ENCODE results near the gene CROCC2.

CROCC2 gene

DNA sequence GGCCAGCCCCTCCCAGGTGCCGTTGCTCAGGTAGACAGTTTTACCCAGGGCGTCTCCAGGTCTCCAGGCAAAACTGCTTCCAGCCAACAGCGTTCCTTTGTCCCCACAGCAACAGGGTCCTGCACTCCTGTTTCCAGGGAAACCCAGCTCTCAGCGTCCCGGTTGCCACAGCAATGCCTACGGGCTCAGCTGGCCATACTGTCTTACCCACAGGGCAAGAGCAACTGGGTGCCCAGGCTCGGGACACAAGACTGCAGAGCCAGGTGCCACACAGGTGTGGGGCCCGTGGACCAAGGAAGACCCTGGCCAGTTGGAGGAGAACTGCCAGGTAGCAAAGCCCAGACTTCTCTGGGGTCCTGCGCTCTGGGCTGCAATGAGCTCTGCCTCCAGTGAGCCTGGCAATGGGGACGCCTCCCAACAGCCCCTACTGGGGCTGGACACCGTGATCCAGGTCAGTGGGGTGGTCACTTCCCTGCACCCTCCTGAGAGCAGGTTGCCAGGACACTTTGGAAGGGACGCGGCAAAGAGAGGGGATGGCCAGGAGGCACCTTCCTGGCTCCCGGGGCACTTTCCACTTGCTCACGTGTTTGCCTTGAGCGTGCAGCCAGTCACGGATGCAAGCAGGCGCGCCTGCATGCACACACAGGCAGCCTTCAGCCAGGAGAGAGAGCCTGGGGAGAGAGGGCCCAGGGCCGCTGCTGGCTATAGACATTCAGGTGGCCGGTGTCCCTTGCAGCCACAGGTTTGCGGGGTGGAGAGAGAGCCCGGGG is at the start of gene CROCC2:
Gene CROCC2, plus strand, starts transcription at position 196 of the 770 bp plus-strand sequence. Its CDS starts 178 bp downstream, at position 374.
- no peak for DNase-seq (ENCODE audit: low spot score)

DNA sequence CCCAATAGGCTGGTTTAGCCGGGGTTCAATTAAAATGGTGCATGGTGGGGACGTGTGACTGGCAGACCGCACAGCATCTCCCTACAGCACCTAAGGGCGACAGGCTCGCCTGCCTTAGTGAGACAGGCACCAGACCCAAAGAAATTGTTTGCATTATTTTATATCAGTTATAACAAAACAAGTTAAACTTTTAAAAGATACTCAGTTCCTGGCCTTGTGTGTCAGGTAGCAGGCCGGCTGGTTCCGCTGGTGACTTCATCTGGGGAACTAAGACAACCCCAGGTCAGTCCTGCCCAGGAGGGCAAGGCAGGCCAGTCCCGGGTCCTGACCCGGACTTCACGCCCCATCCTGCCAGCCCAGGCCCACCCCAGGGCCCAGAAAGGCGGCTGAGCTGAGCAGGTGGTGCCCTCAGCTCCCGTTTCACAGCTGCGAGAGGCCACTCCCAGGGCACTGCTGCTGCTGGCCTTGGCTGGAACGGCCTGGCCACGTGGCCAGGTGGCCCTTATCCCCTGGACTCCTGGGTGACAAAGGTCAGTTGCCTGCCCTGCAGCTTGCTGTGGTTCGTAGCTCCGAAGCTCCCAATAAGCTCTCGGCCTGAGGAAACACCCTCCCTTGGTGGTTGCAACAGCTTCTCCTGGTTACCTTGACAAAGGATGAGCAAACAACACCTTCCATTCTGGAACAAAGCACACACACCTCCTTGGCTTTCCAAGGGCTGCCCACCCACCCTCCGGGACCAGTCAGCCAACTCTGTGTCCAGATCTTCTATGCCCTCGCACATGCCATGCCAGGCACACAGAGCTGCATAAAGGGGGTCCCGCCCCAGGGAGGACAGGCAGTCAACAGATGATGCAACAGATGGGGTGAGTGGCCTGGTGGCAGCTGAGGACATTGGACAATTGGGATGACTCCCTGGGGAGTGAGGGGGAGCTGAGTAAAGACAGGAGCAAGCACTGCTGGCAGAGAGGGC is 48.8 kb upstream of the CROCC2 start:
- no peak for DNase-seq (ENCODE audit: low spot score)

DNA sequence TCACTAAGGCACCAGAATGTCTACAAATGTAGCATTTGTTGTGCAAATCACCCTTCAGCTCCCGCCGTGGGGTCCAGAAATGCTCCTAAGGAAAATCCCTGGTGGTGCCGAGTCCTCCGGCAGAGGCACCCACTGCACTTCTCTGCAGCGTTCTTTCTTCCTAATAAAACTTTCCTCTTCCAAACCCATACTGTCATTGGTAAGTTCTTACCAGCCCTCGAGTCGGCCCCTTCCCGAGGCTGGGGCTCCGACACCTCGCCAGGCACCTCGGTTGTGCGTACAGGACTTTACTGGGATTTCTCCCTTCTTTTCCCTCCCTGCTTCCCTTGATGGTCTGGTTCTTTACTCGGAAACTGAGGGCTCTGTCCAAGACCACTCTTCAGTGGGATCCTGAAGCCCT is 47.8 kb upstream of the CROCC2 start:
- no peak for DNase-seq (ENCODE audit: low spot score)

DNA sequence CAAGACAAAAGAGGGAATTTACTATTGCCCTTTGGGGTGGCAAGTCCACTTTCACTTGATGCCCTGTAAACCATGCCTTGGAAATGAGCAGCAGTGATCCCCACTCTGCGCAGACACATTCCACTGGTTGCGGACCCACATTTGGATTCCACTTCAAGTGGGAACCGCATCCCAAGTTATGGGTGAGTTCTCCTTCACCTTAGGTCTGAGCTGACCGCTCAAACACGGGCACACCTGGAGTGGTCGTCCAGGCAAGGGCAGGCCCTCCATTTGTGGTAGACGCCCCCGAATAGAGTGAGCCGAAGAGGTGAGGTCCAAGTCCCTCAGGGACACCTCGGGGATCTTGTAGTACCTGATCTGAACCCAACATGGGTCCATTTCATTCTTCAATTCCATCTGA is 47.3 kb upstream of the CROCC2 start:
- no peak for DNase-seq (ENCODE audit: low spot score)

DNA sequence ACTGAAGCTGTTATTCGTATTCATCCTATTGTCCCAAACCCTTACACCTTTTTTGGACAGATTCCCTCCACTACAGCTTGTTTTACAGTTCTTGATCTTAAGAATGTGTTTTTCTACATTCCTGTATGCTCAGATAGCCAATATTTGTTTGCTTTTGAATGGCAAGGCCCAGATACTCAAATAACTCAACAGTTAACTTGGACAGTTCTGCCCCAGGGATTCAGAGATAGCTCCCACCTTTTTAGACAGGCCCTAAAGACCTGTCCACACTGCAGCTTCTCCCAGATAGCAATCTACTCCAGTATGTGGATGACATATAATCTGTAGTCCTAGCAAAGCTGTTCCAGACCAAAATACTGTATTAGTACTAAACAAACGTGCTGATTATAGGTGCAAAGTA is 44.6 kb upstream of the CROCC2 start:
- no peak for DNase-seq (ENCODE audit: low spot score)

DNA sequence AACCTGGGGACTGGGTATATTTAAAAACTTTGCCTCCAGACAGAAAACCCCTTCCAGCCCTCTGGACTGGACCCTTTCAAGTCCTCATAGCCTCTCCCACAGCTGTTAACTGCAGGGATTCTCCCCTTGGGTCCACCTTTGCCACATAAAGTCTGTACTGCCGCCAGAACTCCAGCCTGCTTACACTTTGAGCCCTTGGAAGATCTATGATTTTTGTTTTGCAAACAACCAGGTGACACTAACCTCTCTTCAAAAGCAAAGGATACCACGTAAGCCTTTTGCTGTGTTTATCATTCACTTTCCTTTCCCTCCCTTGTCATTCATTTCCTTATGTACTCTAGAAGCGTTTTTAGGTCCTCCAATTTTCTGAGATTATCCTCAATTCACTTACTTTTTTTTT is 41.7 kb upstream of the CROCC2 start:
- DNase-seq (ENCODE audit: low spot score): no peak

DNA sequence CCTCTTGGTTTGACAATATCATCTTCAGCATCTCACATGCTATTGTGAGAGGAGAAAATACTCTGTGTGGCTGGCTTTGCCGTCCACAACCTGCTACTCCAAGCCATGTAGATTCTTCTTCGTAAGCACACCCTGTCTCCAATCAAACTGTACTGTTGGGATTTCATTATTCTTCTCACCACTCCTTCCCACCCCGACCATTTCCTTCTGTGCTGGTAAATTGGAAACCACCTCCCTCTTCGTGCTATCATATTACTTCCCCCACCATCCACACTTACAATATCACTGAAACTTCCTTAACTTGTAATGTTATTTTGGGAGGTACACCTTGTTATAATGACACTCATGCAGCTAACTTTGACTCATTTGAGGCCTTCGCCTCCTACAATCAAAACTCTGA is 40.7 kb upstream of the CROCC2 start:
- no peak for DNase-seq (ENCODE audit: low spot score)

DNA sequence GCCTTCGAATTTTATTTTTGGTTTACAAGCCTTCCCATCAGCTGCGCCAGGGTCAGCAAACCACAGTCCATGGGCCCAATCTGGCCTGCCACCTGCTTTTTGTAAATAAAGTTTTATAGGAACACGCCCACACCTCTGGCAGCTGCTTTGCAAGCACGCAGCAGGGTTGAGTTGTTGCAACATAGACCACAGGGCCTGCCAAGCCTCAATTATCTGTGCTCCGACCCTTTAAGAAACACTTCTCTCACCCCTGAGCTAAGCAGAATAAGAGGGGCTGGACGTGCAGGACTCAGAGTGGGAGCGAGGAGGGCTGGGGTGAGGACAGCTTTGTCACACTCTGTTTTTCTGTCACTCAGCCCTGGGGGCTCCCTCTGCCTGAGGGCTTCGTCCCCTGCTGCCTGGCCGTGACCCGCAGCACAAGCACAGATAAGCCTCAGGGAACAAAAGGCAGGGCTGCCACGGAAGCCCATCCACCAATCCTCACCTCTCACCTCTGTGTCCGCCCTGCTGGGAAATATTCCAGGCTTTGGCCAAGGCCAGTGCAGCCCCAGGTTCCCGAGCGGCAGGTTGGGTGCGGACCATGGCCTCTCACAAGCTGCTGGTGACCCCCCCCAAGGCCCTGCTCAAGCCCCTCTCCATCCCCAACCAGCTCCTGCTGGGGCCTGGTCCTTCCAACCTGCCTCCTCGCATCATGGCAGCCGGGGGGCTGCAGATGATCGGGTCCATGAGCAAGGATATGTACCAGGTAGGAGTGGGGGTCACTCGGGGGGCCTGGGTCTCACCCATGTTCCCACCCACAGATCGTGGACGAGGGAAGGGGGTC is 37.6 kb upstream of the CROCC2 start, which contains the start of gene AGXT:
Gene AGXT, plus strand, starts transcription at position 539 of the 823 bp plus-strand sequence. Its CDS starts 42 bp downstream, at position 581.
- DNase-seq (ENCODE audit: low spot score): no peak

DNA sequence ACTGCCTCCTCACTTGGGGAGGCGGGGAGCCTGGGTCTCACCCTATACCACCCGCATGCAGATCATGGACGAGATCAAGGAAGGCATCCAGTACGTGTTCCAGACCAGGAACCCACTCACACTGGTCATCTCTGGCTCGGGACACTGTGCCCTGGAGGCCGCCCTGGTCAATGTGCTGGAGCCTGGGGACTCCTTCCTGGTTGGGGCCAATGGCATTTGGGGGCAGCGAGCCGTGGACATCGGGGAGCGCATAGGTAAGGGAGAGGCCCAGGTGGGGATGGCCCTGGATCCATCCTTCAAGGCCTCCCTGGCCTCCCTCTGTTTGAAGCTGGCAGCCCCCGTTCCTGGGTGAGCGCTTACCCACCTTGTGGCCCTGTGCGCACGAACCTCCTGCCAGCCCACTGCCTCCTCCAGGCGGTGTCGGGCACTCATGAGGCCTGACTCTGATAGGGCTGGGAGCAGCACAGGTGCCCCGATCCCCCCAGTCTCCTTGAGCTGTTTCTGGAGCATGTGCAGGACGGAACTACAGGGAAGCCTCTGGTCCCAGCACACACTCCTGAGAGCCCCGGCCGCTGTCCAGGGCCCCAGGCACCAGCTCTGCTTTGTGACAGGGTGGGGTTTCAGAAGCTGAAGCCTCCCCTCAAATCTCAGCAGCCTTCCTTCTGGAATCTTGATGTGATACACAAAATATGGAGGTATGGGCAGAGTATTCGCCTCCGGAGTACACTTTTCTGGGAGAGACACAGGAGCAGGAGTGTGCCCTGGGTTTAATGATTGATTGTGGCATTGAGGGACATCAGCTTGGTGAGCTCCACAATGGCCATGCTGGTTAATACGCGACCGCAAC is 36.8 kb upstream of the CROCC2 start:
- no peak for DNase-seq (ENCODE audit: low spot score)

DNA sequence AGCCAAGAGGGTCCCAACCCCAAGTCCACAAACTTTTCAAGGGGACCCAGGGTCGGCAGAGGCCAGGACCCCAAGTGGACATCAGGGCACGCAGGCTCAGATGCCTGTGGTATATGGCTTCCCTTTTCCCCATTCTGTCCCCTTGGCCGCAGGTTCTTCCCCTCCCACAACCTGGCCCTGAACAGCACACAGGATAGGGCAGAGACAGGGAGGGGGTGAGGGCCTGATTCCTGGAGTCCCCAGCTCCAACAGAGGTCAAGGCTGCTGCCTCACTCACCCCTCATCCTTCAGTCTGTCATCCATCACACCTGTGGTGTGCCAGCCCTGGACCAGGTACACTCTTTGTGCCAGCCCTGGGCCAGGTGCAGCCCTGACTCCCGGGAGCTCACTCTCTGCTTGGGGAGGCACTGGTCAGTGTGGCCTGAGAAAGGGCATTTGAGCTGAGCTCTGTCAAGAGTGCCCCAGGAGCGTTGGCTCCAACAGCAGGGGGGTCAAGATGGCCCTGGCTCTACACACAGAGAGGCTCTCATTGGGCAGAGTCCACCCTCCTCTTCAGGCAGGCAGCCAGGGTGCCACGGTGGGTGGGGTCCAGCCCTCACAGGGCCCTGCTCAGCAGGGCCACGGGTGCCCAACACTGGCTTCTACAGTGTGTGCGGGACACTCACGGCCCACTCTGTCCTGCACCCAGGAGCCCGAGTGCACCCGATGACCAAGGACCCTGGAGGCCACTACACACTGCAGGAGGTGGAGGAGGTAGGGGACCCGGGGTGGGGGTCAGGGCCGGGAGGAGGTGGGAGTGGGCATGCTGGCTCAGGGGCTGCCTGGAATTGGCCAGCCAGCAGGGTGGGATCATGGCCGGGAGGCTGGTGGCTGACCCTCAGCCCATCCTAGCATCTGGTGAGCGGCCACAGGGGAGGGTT is 35.9 kb upstream of the CROCC2 start:
- no peak for DNase-seq (ENCODE audit: low spot score)

DNA sequence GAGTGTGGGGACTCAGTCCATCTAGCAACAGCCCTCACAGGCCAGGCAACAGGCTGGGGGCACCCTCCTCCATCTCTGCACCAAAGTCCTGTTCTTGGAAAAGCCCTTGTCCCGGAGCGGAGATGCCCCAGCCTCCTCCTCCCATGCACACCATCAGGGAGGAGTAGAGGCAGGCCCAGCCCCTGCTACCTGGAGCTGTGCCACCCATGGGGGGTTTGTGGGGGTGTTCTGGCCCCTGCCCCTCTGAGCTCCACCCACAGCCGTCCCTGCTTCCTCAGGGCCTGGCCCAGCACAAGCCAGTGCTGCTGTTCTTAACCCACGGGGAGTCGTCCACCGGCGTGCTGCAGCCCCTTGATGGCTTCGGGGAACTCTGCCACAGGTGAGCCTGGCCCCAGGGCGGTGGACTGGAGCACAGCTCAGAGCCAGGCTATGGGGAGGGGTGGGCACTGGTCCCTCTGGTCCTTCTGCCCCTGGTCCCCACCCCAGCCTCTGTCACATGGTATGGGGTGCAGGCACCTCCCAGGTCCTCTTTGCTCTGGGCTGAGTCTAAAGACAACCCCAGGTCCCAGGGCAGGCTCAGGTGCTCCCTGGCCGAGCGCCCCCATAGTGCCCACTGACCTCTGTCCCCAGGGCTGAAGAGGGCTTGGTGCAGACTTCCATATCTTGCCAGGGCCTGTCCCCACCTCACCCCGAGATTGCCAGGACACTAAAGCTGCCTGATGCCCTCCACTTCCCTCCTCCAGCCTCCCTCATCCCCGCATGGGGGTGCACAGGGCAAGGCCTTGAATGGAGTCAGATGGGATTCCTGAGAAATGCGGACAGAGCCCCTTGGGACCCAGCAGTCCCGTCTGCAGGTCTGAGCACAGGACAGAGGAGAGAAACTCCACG is 34.8 kb upstream of the CROCC2 start:
- no peak for DNase-seq (ENCODE audit: low spot score)

DNA sequence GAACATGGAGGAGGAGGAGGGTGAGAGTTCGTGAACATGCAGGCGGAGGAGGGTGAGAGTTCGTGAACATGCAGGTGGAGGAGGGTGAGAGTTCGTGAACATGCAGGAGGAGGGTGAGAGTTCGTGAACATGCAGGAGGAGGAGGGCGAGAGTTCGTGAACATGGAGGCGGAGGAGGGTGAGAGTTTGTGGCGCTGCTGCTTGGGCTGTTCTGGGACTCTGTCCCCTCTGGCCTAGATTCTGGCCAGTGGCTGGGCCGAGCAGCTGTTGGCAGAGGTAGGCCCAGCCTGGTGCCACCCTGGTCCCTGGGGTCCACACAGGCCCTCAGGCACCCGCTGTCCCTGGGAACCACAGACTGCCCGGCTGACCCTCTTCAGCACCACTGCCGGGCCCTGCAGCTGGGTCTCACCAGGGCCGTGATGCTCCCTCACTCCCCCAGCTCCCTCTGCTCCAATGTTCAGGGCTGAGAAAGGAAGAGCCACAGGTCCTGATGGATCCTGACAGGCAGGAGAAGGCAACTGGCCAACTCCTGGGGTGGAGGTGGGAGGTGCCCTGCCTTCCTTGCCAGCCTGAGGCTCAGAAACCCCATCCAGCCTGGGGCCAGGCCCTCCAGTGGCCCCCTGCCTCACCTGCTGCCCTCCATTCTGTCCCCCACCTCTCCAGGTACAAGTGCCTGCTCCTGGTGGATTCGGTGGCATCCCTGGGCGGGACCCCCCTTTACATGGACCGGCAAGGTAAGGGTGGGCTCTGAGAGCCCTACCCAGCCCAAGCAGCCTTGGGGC is 33.6 kb upstream of the CROCC2 start:
- DNase-seq (ENCODE audit: low spot score): no peak

DNA sequence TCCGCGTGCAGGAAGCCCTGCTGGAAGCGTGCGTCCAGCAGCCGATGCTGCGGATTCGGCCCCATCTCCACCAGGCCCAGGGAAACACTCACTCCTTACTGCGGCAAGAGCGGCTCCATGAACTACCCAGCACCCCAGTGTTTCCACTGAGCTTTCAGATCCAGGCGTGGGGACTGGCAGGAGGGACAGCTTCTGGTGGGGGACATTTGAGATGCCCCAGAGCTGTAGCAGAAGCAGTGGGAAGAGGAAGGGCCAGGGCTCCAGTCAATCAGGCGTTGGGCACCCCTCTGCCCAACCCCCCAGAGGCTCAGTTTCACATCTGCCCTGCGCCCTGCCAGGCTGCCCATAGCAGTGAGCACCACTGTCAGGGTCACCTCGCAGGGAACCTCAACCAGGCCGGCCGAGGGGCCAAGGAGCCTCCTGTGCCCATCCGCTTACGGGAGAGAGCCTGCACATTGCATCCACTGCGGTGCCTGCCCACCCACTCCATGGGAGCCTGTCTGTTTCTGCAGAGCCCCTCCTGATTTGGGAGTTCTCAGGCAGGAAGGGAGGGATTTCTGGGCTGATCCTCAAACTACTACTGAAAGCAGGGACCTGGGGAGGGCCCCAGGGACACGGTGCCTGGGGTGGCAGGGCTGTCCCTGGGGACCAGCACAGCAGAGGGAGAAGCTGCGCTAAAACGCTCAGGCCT is 32.9 kb upstream of the CROCC2 start:
- no peak for DNase-seq (ENCODE audit: low spot score)

DNA sequence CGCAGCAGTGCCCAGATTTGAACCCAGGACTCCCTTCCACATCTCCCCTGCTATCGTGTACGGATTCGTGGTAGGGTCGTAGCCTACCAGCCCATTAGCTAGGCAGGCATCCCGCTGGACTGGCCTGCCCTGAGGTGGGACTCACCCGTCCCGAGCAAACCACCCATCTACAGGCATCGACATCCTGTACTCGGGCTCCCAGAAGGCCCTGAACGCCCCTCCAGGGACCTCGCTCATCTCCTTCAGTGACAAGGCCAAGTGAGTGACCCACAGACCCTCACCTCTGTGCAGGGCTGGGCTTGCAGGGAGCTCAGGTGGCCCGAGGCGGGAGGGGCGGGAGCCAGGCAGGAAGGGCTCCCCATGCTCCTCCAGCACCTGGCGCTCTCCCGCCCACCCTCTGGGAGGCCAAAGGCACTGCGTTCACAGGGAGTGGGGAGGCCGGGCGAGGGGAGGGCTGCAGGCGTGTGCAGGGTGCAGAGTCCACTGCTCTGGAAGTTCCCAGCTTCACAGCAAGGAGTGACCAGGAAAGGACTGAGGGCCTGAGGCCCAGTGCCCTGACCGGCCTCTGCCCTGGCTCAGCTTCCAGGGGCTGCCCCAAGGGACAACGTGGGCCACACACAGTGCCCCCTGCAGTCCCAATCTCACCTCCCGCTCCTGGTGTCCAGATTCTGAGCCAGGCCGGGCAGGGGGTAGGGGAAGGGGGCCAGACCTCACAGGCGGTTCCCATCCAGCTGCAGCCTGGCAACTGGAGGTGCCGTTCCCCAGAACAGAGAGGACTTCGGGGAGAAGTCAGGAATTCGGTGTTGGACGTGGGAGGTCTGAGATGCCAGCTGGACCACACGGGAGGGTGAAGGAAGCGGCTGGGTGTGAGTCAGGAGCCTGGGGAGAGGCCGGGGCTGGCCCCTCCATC is 32.1 kb upstream of the CROCC2 start:
- DNase-seq (ENCODE audit: low spot score): no peak

DNA sequence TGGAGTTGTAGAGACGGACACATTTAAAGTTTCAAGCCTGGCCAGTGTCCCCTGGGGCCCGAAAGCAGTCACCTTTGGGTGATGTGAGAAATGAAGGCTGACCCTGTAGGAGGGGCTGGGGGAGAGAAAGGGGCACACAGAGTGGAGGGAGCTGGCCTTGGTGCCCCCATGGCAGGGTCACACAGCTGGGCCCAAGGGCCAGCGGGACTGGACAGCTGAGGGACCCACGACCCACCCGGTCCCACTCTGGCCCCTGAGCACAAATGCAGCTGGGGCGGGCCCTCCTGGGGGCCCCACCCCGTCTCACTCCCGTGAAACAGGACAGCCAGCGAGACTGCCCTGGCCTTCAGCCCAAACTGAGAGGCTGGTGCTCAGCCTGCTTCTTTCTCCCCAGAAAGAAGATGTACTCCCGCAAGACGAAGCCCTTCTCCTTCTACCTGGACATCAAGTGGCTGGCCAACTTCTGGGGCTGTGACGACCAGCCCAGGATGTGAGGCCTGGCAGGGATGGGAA is 31.4 kb upstream of the CROCC2 start:
- DNase-seq (ENCODE audit: low spot score): no peak
